Omental fat pad (tissue), 4 donors: ENCODE data around the gene RPL28. TPM values are rescaled to one million over a fixed set of nuclear protein-coding genes. Genes with fewer than 3 reads are reported as not detected.

Experiments
- ATAC-seq: fragments of 150-250 bp; one replicate; pipeline ENCODE4 v1.9.1; 2016; ENCODE audit warnings: mild to moderate bottlenecking, moderate library complexity; ENCODE audit not compliant: low FRiP score
- DNase-seq: peaks from one replicate; pipeline ENCODE4 v3.0.0-alpha.2; 2019; ENCODE audit warnings: low spot score
- total RNA-seq, 4 donors: library from RNA; depleted of rRNA; stranded (reverse); fragments of >200 nt; gene quantifications; one replicate each; pipeline ENCODE4 v1.1.0, GENCODE V29; 2016
- TF ChIP-seq, protein P1 (sequence below), 3 donors: fragments of 450-650 bp; IDR thresholded peaks; one replicate each; pipeline ENCODE4 v1.5.1; 2016 to 2017; ENCODE audit warnings: antibody characterized with exemption in 3 of 3, mild to moderate bottlenecking in 3 of 3, moderate library complexity in 2 of 3

The RPL28 gene
- total RNA-seq, 4 donors from 2014 or later = 490 to 747 (median 555) TPM

DNA sequence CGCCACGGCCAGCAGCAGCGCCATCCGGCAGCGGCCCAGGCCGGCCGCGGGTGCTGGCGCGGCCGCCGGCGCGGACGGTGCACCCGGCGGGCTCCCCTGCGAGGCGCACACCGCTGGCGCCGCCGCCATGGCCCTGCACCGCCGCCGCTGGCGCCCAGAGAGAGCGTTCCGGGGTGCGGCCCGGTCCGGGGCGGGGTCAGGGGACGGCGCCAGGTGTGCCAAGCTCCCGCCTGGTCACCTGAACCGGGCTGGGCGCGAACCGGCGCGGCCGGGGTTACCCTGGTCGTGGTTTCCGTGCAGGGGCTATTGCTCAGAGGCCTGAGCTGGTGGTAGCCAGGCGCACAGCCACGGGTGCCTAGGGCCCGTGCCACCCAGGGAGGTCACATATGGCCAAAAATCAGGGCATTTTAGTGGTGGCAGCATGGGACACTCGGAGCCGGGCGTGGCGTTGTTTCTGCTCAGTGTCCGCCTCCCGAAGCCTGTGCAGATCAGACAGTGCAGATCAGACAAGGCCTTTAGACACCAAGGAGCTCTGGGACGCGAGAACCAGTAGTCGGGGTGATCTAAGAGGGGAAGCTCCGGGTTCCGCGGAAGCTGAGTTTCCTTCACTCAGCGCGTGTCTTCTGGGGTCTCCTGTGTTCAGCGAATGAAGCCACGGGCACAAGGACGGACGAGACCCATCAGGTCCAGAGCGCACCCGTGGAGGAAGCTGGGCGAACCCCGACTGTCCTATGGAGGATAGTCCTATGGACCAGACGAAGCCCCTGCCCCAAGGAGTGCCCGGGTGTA is 1.4 kb upstream of the RPL28 start, which contains the start of gene TMEM238:
Gene TMEM238, minus strand, starts transcription at position 162 of the 789 bp plus-strand sequence. Its CDS starts 33 bp downstream, at position 129.
- TF ChIP-seq, protein P1, sequence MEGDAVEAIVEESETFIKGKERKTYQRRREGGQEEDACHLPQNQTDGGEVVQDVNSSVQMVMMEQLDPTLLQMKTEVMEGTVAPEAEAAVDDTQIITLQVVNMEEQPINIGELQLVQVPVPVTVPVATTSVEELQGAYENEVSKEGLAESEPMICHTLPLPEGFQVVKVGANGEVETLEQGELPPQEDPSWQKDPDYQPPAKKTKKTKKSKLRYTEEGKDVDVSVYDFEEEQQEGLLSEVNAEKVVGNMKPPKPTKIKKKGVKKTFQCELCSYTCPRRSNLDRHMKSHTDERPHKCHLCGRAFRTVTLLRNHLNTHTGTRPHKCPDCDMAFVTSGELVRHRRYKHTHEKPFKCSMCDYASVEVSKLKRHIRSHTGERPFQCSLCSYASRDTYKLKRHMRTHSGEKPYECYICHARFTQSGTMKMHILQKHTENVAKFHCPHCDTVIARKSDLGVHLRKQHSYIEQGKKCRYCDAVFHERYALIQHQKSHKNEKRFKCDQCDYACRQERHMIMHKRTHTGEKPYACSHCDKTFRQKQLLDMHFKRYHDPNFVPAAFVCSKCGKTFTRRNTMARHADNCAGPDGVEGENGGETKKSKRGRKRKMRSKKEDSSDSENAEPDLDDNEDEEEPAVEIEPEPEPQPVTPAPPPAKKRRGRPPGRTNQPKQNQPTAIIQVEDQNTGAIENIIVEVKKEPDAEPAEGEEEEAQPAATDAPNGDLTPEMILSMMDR (IDR thresholded peaks at IDR 0.05) = no peak
- peak; percentile 1 for ATAC-seq
- no peak for DNase-seq

DNA sequence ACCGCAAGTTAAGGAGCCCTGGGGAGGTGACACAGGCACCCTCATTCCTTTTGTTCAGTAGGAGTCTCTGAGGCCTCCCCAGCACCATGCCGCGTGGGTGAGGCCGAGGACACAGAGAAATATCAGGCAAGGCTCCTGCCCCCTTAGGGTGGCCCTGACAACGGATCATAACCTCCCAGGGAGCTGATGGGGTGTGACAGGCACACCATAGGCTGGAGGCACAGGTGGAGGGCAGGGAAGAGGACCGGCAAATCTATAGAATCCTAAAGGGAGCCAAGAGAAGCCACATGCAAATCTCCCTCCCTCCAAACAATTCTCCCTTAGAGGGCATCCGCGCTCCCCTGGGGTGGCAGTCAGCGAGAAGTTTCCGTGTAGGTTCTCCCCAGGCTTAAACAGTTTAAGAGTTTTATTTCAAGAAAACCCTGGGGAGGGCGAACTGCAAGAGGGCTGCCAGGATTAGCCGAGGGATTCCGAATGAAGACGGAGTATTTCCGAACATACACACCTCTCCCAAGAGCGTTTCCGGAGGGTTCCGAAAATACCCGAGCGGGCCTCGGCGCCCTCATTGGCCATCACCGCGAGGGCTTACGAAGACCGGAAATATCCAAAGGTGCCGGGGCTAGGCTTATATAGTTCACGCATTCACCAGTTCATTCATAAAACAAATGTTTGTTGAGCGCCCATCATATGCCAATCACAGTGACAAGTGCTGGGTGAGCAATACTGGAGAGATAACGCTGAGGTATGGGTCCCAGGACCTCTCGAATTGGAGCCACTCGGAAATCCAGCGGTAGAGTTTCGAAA is 610 bp upstream of the RPL28 start:
- TF ChIP-seq, protein P1 (IDR thresholded peaks at IDR 0.05) = no peak
- peak; percentile 91 for DNase-seq
- ATAC-seq = peak; percentile 78

DNA sequence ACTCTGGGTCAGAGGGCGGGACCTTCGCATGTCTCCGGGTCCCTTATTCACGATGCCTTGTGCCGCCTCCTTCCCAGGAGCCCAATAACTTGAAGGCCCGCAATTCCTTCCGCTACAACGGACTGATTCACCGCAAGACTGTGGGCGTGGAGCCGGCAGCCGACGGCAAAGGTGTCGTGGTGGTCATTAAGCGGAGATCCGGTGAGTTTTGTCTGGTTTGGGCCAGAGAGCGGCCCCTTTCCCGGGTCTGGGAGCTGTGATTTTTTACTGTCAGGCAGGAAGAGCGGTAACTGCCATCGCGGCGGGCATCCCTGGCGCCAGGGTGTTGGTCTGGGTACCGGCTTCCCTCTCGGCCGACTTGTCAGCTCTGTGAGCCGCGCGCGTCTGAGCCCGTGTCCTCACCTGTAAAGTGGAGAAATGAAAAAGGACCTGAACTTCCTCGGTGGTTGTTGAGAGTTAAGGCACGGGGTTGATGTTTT is 800 bp downstream of the RPL28 start:
- ATAC-seq (no peak), DNase-seq (no peak)
- TF ChIP-seq, protein P1 (IDR thresholded peaks at IDR 0.05) = no peak

DNA sequence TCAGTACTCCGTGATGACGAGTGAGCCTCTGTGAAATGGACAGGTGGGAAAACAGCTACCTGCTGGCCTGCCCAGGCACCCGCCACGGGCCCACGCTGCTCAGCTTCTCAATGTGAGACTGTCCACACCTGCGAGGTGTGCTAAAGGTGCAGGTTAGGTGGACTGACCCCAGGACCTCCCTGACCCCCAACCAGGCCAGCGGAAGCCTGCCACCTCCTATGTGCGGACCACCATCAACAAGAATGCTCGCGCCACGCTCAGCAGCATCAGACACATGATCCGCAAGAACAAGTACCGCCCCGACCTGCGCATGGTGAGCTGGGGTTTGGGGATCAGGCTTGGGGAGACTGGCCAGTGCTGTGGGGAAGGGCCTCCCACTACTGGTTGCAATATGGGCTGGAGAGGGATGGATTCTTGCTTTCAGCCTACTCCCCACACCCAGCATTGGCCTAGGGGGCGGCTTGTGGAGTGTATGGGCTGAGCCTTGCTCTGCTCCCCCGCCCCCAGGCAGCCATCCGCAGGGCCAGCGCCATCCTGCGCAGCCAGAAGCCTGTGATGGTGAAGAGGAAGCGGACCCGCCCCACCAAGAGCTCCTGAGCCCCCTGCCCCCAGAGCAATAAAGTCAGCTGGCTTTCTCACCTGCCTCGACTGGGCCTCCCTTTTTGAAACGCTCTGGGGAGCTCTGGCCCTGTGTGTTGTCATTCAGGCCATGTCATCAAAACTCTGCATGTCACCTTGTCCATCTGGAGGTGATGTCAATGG is 2.2 kb downstream of the RPL28 start:
- no peak for DNase-seq
- no peak for ATAC-seq
- TF ChIP-seq, protein P1 (IDR thresholded peaks at IDR 0.05) = no peak

DNA sequence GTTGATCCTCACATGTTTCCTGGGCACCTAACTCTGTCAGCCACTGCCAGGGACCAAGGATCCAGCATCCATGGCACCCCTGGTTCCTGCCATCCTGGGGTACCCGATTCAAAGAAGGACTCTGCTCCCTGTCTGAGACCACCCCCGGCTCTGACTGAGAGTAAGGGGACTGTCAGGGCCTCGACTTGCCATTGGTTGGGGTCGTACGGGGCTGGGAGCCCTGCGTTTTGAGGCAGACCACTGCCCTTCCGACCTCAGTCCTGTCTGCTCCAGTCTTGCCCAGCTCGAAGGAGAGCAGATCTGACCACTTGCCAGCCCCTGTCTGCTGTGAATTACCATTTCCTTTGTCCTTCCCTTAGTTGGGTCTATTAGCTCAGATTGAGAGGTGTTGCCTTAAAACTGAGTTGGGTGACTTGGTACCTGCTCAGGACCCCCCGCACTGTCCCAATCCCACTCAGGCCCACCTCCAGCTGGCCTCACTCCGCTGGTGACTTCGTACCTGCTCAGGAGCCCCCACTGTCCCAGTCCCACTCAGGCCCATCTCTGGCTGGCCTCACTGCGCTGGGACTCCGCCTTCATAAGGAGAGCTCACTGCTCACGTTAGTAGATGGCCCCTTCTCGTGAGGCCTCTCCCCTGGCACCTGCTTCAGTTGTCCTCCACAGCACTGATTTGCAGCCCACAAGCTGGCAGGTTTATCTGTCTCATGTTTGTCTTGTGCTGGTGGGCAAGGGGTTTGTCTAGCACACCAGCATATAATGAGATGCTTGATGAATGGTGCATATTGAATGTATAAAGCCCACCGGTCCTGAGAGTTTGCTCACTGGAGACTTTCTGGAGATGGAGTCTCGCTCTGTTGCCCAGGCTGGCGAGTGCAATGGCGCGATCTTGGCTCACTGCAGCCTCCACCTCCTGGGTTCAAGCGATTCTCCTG is 3.9 kb downstream of the RPL28 start:
- DNase-seq (no peak), ATAC-seq (no peak)
- TF ChIP-seq, protein P1 (IDR thresholded peaks at IDR 0.05) = no peak

DNA sequence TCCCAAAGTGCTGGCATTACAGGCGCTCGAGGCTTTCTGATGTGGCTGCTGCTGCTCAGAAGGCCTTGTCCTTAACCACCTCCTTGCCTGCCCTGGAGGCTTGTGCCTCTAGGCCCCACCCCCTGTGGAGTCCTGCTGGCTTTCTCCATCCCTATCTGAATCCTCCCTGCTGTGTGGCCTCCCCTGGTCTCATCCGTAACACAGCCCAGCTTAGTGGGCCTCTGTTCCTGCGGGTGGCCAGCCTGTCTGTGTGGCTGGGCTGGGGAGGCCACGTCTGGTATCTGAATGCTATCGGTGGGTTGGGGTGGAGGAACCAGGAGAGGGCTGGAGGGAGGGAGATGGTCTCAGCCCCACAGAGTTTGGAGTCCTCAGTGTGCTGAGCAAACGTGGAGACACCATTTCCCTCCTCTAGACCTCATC is 4.7 kb downstream of the RPL28 start:
- TF ChIP-seq, protein P1 (IDR thresholded peaks at IDR 0.05) = no peak
- DNase-seq (no peak), ATAC-seq (no peak)
